Muscle of leg (tissue), 11 donors: Measurements from ENCODE around the gene KCNMA1. TPM values are rescaled to one million over a fixed set of nuclear protein-coding genes. Genes with fewer than 3 reads are reported as not detected.

Source experiments
- DNase-seq: peaks from one replicate; pipeline ENCODE4 v3.0.0; 2013
- H3K27ac ChIP-seq: one replicate; pipeline ENCODE4 v1.5.1; 2013; ENCODE audit warnings: mild to moderate bottlenecking, low read length, control low read depth
- H3K27me3 ChIP-seq: one replicate; pipeline ENCODE4 v1.6.1; 2013; ENCODE audit warnings: low read length; ENCODE audit not compliant: control insufficient read depth, insufficient read depth
- H3K36me3 ChIP-seq: one replicate; pipeline ENCODE4 v1.6.1; 2013; ENCODE audit warnings: low read length; ENCODE audit not compliant: control insufficient read depth, insufficient read depth
- H3K4me1 ChIP-seq: one replicate; pipeline ENCODE4 v1.6.1; 2013; ENCODE audit warnings: low read length; ENCODE audit not compliant: control insufficient read depth, insufficient read depth
- H3K4me3 ChIP-seq: one replicate; pipeline ENCODE4 v1.5.1; 2013; ENCODE audit warnings: low read length, control low read depth
- H3K9me3 ChIP-seq: replicated peaks from 2 replicates; pipeline ENCODE4 v1.6.1; 2013; ENCODE audit warnings: low read depth, low read length; ENCODE audit not compliant: control insufficient read depth
- WGBS: methylation state at CpG from one replicate; pipeline ENCODE4 v1.1.5; 2013; ENCODE audit warnings: missing lambda C conversion rate; ENCODE audit not compliant: insufficient coverage; 5-methylcytosine and 5-hydroxymethylcytosine counted together
- polyA plus RNA-seq, 8 donors: library from polyadenylated mRNA; unstranded; fragments of 120-200 nt; gene quantifications; one replicate each; pipeline versions ENCODE4 v1.2.1 to v1.2.3, GENCODE V29; 2013; ENCODE audit warnings: inconsistent platforms in 1 of 8, low replicate concordance in 1 of 8; ENCODE audit not compliant: insufficient read length in 8 of 8, insufficient read depth in 1 of 8
- total RNA-seq: library from RNA; stranded (reverse); fragments of 120-200 nt; gene quantifications from one replicate; pipeline ENCODE4 v1.2.4, GENCODE V29; 2013

KCNMA1 gene
- total and polyA plus RNA-seq, 9 donors = 12.7 to 23.3 (median 18.2) TPM

- WGBS = 78% methylated on average over 1 of the region's 5 CpGs
- Histone ChIP-seq H3K4me1 (peaks cover 2% of the 10 kb centered on the region), H3K36me3 (no peaks in the 10 kb centered on the region), H3K27ac (no peak overlapping the region), H3K9me3 (no peaks in the 10 kb centered on the region), H3K27me3 (peaks cover 3% of the 10 kb centered on the region), H3K4me3 (no peak overlapping the region)
- peak; percentile 35 for DNase-seq
These were observed 472.8 kb downstream of the KCNMA1 start for GRCh38 chr10:77164616-77165311.

DNA sequence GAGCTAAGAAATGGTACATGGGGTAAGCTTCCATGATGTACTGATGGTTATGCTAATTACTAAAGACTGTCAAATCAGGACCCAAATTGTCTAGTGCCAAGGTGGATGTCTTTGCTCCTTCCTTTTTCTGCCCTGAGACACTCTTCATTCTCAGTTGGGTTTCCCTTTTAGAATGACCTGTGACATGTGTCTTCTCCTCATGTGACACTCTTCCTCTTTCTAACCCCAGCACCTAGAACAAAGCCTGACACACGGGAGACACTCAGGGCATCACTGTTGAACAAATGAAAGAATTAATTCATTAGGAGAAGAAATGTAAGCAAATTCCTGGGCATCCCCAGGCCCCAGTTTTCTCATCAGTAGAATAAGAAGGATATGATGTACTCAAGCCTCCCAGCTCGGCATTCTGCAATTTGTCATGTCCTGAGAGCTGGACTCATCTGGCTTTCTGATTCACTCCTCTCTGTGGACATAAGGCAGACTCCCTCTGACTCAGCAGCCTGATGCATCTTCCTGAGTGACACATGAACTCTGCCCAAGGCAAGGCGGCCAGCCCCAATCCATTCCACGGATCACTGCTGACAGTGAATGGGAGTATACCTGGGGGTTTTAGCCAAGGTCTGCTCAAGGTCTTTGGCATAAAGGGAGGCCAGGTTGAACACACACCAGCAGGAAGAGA is 473.8 kb downstream of the KCNMA1 start:
- DNase-seq = peak; percentile 32
- Histone ChIP-seq H3K36me3 (no peaks in the 10 kb centered on the region), H3K4me3 (no peak overlapping the region), H3K4me1 (peaks cover 2% of the 10 kb centered on the region), H3K9me3 (no peaks in the 10 kb centered on the region), H3K27ac (no peak overlapping the region), H3K27me3 (peaks cover 3% of the 10 kb centered on the region)
- 55% methylated on average over 1 of the region's 4 CpGs for WGBS

DNA sequence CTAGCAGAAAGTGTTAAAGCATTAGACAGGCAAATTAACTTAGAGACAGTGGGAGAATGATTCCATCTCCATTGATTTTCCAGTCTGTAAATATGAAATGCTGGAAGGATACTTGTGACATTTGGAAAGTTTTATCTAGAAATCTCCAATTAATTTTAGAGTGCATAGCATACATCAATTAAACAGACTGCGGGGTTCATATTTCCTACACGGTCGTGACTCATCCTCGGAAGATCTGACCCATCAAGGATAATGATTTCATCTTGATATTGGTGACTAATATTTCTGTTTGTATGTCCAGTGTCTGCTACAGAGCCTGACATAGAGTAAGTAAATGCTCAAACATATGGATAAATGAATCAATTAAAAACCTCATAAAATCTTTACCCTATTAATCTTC is 474.9 kb downstream of the KCNMA1 start:
- H3K4me1 ChIP-seq = peaks cover 2% of the 10 kb centered on the region
- no CpG with 5 or more reads among the region's 4 CpGs for WGBS
- no peak for DNase-seq

GRCh38 chr10:77160679-77161078 is 476.9 kb downstream of the KCNMA1 start:
- no peak for DNase-seq
- H3K27me3 ChIP-seq = peaks cover 3% of the 10 kb centered on the region

More for the DNA sequence above, 474.9 kb downstream of the KCNMA1 start:
- Histone ChIP-seq H3K27me3 (peaks cover 3% of the 10 kb centered on the region), H3K36me3 (no peaks in the 10 kb centered on the region), H3K4me3 (no peak overlapping the region), H3K27ac (no peak overlapping the region), H3K9me3 (no peaks in the 10 kb centered on the region)

GRCh38 chr10:77159538-77160110 is 478.0 kb downstream of the KCNMA1 start:
- WGBS = 46% methylated on average over 2 of the region's 2 CpGs
- H3K4me1 ChIP-seq = peaks cover 2% of the 10 kb centered on the region
- no peaks in the 10 kb centered on the region for H3K9me3 ChIP-seq
- H3K36me3 ChIP-seq = no peaks in the 10 kb centered on the region
- H3K4me3 ChIP-seq = no peak overlapping the region
- H3K27ac ChIP-seq = no peak overlapping the region
- DNase-seq = peak; percentile 74
- H3K27me3 ChIP-seq = peaks cover 3% of the 10 kb centered on the region

More at GRCh38 chr10:77160679-77161078, 476.9 kb downstream of the KCNMA1 start:
- no peak overlapping the region for H3K4me3 ChIP-seq
- peaks cover 2% of the 10 kb centered on the region for H3K4me1 ChIP-seq
- H3K9me3 ChIP-seq = no peaks in the 10 kb centered on the region
- H3K36me3 ChIP-seq = no peaks in the 10 kb centered on the region
- no peak overlapping the region for H3K27ac ChIP-seq
- 67% methylated on average over 1 of the region's 1 CpG for WGBS

DNA sequence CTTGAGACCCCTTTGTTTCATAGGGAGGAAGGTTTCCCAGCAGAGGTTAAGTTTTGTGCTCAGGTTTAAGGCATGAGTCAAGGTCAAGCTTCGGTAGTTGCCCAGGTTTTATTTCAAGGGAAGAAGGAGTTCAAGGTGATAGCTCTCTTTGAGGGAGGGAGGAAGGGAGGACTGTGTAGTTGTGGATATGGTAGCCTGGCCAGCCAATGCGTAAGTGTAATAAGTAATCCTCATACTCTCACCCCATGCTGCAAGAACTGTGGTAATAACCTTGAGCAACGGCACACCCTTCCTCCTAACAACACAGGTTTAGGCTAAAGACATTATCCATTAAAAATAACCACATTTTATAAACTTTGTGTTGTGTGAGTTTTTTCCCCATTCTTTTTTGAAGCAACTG is 478.9 kb downstream of the KCNMA1 start:
- Histone ChIP-seq H3K36me3 (no peaks in the 10 kb centered on the region), H3K4me3 (no peak overlapping the region), H3K27me3 (no peaks in the 10 kb centered on the region), H3K27ac (no peak overlapping the region), H3K9me3 (no peaks in the 10 kb centered on the region), H3K4me1 (no peaks in the 10 kb centered on the region)
- DNase-seq = no peak
- WGBS = no CpG with 5 or more reads among the region's 3 CpGs

DNA sequence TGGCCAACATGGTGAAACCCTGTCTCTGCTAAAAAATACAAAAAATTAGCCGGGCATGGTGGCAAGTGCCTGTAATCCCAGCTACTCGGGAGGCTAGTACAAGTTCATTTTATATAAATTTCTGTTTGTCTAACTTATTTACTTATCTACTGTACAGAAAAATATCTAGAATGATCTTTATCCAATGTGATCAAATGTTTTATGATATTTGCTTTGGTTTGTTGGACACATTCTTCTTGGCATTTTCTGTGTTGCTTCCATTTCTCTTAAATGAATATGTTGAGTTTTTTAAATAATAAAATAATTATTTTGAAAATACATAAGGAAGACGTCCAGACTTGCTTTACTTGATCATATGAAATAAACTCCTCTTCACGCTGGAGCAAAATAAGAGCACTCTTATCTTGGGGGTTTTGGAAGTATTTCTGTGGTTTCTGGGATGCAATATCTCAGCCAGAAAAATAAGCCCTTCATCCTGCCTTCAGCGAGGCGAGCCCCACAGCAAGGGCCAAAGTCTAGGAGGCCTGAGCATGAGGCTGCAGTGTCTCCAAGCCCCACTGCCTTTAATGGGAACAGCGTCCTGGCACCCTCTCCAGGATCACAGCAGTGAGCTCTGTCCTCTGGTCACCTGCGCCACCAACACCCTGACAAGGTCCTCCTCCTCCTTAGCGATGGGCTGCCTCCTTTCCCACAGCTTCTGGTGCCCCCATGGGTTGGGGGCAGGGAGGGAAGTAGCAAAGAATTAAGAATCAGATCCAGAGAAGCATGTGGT is 480.2 kb downstream of the KCNMA1 start:
- no peaks in the 10 kb centered on the region for H3K36me3 ChIP-seq
- no peak overlapping the region for H3K4me3 ChIP-seq
- WGBS = 62% methylated on average over 3 of the region's 9 CpGs

DNA sequence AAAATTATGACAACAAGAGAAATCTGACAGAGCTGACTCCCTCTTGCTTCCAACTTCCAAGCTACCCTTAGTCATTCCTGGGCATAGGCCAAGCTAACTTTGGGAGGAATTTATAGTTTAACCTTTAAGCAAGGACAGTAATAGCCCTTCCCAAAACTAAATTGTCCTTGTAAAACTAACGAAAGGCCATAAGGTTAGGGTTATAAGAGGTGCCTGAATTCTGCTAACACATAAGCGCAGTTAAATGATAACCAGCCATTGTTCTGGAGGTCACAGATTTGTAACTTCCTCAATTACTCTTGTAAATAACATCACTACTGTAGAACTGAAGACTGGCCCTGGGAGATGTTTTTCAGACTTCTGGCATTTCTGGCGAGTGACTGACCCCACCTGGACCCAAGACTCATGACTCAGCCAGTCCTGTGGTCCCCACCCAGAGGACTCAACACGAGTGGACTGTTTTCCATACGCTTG is 481.2 kb downstream of the KCNMA1 start:
- Histone ChIP-seq H3K9me3 (no peaks in the 10 kb centered on the region), H3K27ac (no peak overlapping the region)
- 52% methylated on average over 3 of the region's 5 CpGs for WGBS

More for the DNA sequence above, 480.2 kb downstream of the KCNMA1 start:
- no peaks in the 10 kb centered on the region for H3K9me3 ChIP-seq
- H3K27me3 ChIP-seq = no peaks in the 10 kb centered on the region
- no peak overlapping the region for H3K27ac ChIP-seq
- no peak for DNase-seq
- no peaks in the 10 kb centered on the region for H3K4me1 ChIP-seq

DNA sequence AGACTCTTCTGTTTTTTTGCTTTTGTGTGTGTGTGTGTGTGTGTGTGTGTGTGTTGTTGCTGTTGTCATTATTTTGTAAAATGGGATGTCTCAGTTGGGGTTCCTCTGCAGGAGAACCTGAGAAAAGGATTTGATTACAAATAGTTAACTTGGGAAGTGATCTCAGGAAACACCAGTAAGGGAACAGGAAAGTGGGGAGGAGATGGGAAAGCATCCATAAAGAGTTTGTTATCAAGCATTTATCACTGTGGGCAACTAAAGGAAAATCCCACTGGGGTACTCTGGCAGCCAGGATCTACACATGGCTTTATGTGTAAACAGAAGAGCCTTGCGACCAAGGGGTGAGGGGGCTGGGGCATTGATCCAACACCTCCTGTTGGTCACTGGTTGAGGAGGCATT is 485.4 kb downstream of the KCNMA1 start:
- no peak overlapping the region for H3K4me3 ChIP-seq
- no peaks in the 10 kb centered on the region for H3K36me3 ChIP-seq
- H3K27me3 ChIP-seq = no peaks in the 10 kb centered on the region
- DNase-seq = no peak
- H3K4me1 ChIP-seq = no peaks in the 10 kb centered on the region
- WGBS = 100% methylated on average over 1 of the region's 1 CpG
- no peak overlapping the region for H3K27ac ChIP-seq
- H3K9me3 ChIP-seq = no peaks in the 10 kb centered on the region

More for the DNA sequence above, 481.2 kb downstream of the KCNMA1 start:
- no peaks in the 10 kb centered on the region for H3K27me3 ChIP-seq
- H3K4me1 ChIP-seq = no peaks in the 10 kb centered on the region
- H3K4me3 ChIP-seq = no peak overlapping the region
- H3K36me3 ChIP-seq = no peaks in the 10 kb centered on the region
- DNase-seq = peak; percentile 53

GRCh38 chr10:77151408-77151807 is 486.2 kb downstream of the KCNMA1 start:
- Histone ChIP-seq H3K27me3 (no peaks in the 10 kb centered on the region), H3K27ac (no peak overlapping the region), H3K9me3 (no peaks in the 10 kb centered on the region), H3K4me3 (no peak overlapping the region), H3K4me1 (no peaks in the 10 kb centered on the region), H3K36me3 (no peaks in the 10 kb centered on the region)
- no peak for DNase-seq
- WGBS = 100% methylated on average over 1 of the region's 1 CpG
